Non-pigmented ciliary epithelial cell (primary cell): ENCODE results near the gene SCCPDH.
"Not testable (repeated sequence)": the region's sequence is repeated elsewhere in the genome, so short reads cannot be mapped to it uniquely, and the experiment has no call there.

Experiments
- DNase-seq: peaks from one replicate; pipeline ENCODE4 v3.0.0-alpha.2; 2010; ENCODE audit warnings: low read depth

The SCCPDH gene

GRCh38 chr1:246801241-246802020, 77.2 kb downstream of the SCCPDH start:
- DNase-seq, result no peak

DNA sequence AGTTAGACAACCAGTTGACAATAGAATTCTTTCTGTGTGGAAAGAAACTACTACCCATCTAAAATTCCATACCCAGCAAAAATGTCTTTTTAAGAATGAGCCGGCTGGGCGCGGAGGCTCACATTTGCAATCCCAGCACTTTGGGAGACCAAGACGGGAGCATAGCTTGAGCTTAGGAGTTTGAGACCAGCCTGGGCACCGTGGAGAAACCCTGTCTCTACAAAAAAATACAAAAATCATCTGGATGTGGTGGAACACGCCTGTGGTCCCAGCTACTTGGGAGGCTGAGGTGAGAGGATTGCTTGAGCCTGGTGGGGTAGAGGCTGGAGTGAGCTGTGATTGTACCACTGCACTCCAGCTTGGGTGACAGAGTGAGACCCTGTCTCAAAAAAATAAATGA, 79.2 kb downstream of the SCCPDH start:
- no peak for DNase-seq

GRCh38 chr1:246803883-246804282, 79.7 kb downstream of the SCCPDH start:
- no peak for DNase-seq

GRCh38 chr1:246805135-246805716, 81.0 kb downstream of the SCCPDH start:
- no peak for DNase-seq

DNA sequence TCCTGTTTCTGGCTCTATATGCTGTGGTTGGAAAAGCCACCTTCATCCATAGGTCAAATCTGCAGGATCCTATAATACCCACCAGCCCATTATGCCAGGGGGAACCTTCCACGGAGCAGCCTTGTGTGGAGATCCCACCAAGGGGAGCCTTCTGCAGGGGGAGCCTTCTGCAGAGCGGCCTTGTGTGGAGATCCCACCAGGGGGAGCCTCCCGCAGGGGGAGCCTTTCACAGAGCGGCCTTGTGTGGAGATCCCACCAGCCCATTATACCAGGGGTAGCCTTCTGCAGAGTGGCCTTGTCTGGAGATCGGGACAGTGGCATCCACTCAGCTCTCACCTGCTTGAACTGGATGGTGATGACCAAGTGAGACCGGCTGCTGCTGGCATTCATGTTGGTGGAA, 85.3 kb downstream of the SCCPDH start:
- DNase-seq, result no peak

GRCh38 chr1:246811985-246812384, 87.8 kb downstream of the SCCPDH start:
- DNase-seq, result no peak

DNA sequence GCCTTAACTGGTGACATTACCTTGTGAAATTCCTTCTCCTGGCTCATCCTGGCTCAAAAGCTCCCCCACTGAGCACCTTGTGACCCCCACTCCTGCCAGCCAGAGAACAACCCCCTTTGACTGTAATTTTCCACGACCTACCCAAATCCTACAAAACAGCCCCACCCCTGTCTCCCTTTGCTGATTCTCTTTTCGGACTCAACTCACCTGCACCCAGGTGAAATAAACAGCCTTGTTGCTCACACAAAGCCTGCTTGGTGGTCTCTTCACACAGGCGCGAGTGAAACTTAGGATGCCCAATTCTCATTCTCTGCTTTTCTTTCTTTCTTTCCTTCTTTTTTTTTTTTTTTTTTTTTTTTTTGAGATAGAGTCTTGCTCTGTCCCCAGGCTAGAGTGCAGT, 89.1 kb downstream of the SCCPDH start:
- not testable (repeated sequence) for DNase-seq

DNA sequence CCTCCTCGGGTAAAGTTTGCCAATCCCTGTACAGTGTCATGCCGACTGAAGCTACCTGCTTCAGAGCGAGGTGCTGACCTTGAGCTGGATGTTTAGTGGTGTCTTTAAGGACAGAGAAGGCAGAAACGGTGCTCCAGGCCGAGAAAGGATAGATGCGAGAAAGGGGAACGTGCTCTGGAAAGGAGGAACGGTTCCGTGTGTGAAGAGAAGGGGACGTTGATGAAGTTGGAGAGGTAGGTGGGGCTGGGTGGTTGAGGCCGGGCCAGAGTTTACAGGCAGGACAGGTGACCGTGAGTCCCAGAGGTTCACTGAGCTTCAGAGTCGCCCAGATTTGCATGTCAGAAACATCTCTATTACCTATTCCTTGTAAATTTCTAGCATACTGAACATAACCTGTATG, 90.7 kb downstream of the SCCPDH start:
- DNase-seq, result no peak

GRCh38 chr1:246815693-246816270, 91.6 kb downstream of the SCCPDH start:
- DNase-seq, result no peak
